ENCODE results near the gene SPNS3. TPM values are rescaled to one million over a fixed set of nuclear protein-coding genes. Genes with fewer than 3 reads are reported as not detected.

Gene SPNS3
- total RNA-seq, 1 experiment from 2014 or later = 0.37 TPM

DNA sequence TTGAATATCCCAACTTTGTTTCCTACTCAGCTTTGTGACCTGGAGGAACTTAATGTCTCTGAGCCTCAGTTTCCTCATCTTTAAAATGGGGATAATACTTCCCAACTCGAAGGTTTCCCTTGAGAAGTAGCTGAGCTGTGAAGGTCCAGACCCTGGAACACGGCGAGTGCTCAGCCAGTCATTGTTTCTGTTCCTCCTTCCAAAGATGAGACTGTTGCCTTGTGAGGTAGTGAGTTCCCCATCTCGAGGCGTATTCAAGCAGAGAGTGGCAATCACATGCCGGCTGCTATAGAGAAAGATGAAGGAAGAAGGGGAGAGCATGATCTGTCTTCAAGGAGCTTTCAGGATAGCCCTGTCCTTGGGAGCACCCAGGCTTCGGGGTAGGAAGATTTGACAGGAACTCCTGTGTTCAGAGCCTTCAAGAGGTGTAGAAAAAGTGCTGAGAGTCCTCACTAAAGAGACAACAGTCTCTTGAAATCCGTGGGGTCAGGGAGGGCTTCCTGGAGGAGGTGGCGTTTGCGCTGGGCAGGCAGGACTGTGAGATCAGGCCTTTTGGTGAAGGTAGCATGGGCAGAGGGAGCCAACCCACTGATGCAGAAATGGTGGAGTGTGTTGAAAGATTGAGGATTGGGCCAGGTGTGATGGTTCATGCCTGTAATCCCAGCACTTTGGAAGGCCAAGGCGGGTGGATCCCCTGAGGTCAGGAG is 92.1 kb downstream of the SPNS3 start:
- H3K9me2 ChIP-seq (ENCODE audit: insufficient read depth) = no peaks in the 10 kb centered on the region
- 0 out of 4 replicates have a peak, but pooled peaks cover 0 to 5% of the 10 kb centered on the region in 2 experiments for H3K4me1 ChIP-seq (ENCODE audit: control insufficient read depth in 1 of 2, insufficient read depth in 2 of 2, low read length in 2 of 2)
- TF ChIP-seq ELF1 (IDR thresholded peaks at IDR 0.05; ENCODE audit: borderline replicate concordance, low read depth) = no peak
- no peak for TF ChIP-seq EZH2 (IDR thresholded peaks at IDR 0.05)
- TF ChIP-seq ZFX (IDR thresholded peaks at IDR 0.05) = no peak
- TF ChIP-seq, protein P1, sequence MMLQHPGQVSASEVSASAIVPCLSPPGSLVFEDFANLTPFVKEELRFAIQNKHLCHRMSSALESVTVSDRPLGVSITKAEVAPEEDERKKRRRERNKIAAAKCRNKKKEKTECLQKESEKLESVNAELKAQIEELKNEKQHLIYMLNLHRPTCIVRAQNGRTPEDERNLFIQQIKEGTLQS (IDR thresholded peaks at IDR 0.05) = no peak
- no peak for TF ChIP-seq ZNF274 (IDR thresholded peaks at IDR 0.05; ENCODE audit: low read depth, low read length)
- H3K4me2 ChIP-seq (ENCODE audit: low read length) = no peak overlapping the region
- H2AFZ ChIP-seq (ENCODE audit: low read depth, low read length, poor library complexity, severe bottlenecking) = no peak overlapping the region
- POLR2A ChIA-PET = no interaction called here
- H3K36me3 ChIP-seq (ENCODE audit: control insufficient read depth in 1 of 2, insufficient read depth in 2 of 2, low read length in 2 of 2) = no peaks in the 10 kb centered on the region
- H3K9ac ChIP-seq (ENCODE audit: low read length) = no peak overlapping the region
- DNase-seq (ENCODE audit: low read depth, low spot score) = no peak
- H3K4me3 ChIP-seq (replicated peaks in 1 of 2; ENCODE audit: low read depth in 1 of 2, low read length in 2 of 2) = no peak overlapping the region
- intact Hi-C loops (cut with micrococcal nuclease) = no loop called here
- RAD21 ChIA-PET (ENCODE audit: low non-redundant PET in 1 of 2, low total read pairs in 2 of 2, uncharacterized antibody in 2 of 2, unreplicated experiment in 2 of 2) = no interaction called here
- H4K20me1 ChIP-seq (ENCODE audit: insufficient read depth) = no peaks in the 10 kb centered on the region
- no peak for ATAC-seq
- H3K27me3 ChIP-seq (ENCODE audit: insufficient read depth, low read length) = no peaks in the 10 kb centered on the region
- BruUV-seq (replicated peaks) = no TSS peak
- no peaks in the 10 kb centered on the region for H3K9me3 ChIP-seq (ENCODE audit: control insufficient read depth in 1 of 2, insufficient read depth in 1 of 2, low read depth in 1 of 2, low read length in 2 of 2)
- H3K27ac ChIP-seq (ENCODE audit: low read depth, low read length) = no peak overlapping the region
- CTCF ChIA-PET = interaction anchor here (1.2 kb wide), 1 partner anchor 41 kb away, joined by 3 read pairs; no protein-coding TSS in a partner anchor
- H3K79me2 ChIP-seq (ENCODE audit: insufficient read depth, low read length) = no peaks in the 10 kb centered on the region

DNA sequence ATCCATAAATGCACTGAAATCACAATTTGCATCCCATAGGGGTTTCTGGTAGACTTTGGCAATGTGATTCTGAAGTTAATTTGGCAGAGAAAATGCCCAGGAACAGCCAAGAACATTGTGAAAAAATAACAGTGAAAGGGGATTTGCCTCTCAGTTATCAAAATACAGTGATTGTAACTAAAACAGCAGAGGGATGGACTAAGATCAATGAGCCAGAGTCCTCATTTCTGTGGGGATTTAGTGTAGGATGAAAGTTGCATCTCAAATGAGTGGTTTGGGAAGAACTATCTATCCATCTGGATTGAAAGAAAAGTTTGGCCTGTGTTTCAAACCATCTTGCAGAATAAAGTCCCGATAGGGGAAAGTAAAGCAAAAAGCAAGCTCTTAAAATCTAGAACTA is 93.4 kb downstream of the SPNS3 start:
- DNase-seq (ENCODE audit: low read depth, low spot score) = no peak
- Histone ChIP-seq H3K9me2 (ENCODE audit: insufficient read depth) (no peaks in the 10 kb centered on the region), H2AFZ (ENCODE audit: low read depth, low read length, poor library complexity, severe bottlenecking) (no peak overlapping the region), H3K9me3 (ENCODE audit: control insufficient read depth in 1 of 2, insufficient read depth in 1 of 2, low read depth in 1 of 2, low read length in 2 of 2) (no peaks in the 10 kb centered on the region), H3K36me3 (ENCODE audit: control insufficient read depth in 1 of 2, insufficient read depth in 2 of 2, low read length in 2 of 2) (no peaks in the 10 kb centered on the region), H3K79me2 (ENCODE audit: insufficient read depth, low read length) (no peaks in the 10 kb centered on the region), H3K9ac (ENCODE audit: low read length) (no peak overlapping the region), H3K4me2 (ENCODE audit: low read length) (no peak overlapping the region), H4K20me1 (ENCODE audit: insufficient read depth) (no peaks in the 10 kb centered on the region), H3K4me3 (replicated peaks in 1 of 2; ENCODE audit: low read depth in 1 of 2, low read length in 2 of 2) (no peak overlapping the region), H3K4me1 (ENCODE audit: control insufficient read depth in 1 of 2, insufficient read depth in 2 of 2, low read length in 2 of 2) (no peaks in the 10 kb centered on the region), H3K27ac (ENCODE audit: low read depth, low read length) (no peak overlapping the region), H3K27me3 (ENCODE audit: insufficient read depth, low read length) (no peaks in the 10 kb centered on the region)
- ChIA-PET CTCF (no interaction called here), POLR2A (no interaction called here), RAD21 (ENCODE audit: low non-redundant PET in 1 of 2, low total read pairs in 2 of 2, uncharacterized antibody in 2 of 2, unreplicated experiment in 2 of 2) (no interaction called here)
- intact Hi-C loops (cut with micrococcal nuclease) = no loop called here
- ATAC-seq = no peak
- TF ChIP-seq JUND (IDR thresholded peaks at IDR 0.05) = no peak
- TF ChIP-seq SRF (IDR thresholded peaks at IDR 0.05; ENCODE audit: low read depth) = no peak
- TF ChIP-seq, protein P2, sequence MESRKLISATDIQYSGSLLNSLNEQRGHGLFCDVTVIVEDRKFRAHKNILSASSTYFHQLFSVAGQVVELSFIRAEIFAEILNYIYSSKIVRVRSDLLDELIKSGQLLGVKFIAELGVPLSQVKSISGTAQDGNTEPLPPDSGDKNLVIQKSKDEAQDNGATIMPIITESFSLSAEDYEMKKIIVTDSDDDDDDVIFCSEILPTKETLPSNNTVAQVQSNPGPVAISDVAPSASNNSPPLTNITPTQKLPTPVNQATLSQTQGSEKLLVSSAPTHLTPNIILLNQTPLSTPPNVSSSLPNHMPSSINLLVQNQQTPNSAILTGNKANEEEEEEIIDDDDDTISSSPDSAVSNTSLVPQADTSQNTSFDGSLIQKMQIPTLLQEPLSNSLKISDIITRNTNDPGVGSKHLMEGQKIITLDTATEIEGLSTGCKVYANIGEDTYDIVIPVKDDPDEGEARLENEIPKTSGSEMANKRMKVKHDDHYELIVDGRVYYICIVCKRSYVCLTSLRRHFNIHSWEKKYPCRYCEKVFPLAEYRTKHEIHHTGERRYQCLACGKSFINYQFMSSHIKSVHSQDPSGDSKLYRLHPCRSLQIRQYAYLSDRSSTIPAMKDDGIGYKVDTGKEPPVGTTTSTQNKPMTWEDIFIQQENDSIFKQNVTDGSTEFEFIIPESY (IDR thresholded peaks at IDR 0.05; ENCODE audit: extremely low read depth, insufficient replicate concordance, low read length) = no peak
- no peak for TF ChIP-seq YY1 (IDR thresholded peaks at IDR 0.05; ENCODE audit: extremely low read depth, insufficient replicate concordance, low read depth, low read length)
- TF ChIP-seq, protein P3, sequence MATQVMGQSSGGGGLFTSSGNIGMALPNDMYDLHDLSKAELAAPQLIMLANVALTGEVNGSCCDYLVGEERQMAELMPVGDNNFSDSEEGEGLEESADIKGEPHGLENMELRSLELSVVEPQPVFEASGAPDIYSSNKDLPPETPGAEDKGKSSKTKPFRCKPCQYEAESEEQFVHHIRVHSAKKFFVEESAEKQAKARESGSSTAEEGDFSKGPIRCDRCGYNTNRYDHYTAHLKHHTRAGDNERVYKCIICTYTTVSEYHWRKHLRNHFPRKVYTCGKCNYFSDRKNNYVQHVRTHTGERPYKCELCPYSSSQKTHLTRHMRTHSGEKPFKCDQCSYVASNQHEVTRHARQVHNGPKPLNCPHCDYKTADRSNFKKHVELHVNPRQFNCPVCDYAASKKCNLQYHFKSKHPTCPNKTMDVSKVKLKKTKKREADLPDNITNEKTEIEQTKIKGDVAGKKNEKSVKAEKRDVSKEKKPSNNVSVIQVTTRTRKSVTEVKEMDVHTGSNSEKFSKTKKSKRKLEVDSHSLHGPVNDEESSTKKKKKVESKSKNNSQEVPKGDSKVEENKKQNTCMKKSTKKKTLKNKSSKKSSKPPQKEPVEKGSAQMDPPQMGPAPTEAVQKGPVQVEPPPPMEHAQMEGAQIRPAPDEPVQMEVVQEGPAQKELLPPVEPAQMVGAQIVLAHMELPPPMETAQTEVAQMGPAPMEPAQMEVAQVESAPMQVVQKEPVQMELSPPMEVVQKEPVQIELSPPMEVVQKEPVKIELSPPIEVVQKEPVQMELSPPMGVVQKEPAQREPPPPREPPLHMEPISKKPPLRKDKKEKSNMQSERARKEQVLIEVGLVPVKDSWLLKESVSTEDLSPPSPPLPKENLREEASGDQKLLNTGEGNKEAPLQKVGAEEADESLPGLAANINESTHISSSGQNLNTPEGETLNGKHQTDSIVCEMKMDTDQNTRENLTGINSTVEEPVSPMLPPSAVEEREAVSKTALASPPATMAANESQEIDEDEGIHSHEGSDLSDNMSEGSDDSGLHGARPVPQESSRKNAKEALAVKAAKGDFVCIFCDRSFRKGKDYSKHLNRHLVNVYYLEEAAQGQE (IDR thresholded peaks at IDR 0.05; ENCODE audit: low read depth) = no peak
- no peak for TF ChIP-seq POLR2A (IDR thresholded peaks at IDR 0.05; ENCODE audit: borderline replicate concordance, extremely low read depth, insufficient read depth, insufficient read length)
- TF ChIP-seq CBX3 (IDR thresholded peaks at IDR 0.05; ENCODE audit: low read depth) = no peak
- TF ChIP-seq POLR2AphosphoS5 (IDR thresholded peaks at IDR 0.05; ENCODE audit: low read depth, low read length) = no peak
- no peak for TF ChIP-seq ZNF274 (IDR thresholded peaks at IDR 0.05; ENCODE audit: low read depth, low read length)
- TF ChIP-seq, protein P4, sequence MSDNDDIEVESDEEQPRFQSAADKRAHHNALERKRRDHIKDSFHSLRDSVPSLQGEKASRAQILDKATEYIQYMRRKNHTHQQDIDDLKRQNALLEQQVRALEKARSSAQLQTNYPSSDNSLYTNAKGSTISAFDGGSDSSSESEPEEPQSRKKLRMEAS (IDR thresholded peaks at IDR 0.05) = no peak
- no peak for TF ChIP-seq EZH2 (IDR thresholded peaks at IDR 0.05)
- BruUV-seq (replicated peaks) = no TSS peak

Data from HCT116 (cell line).